ENCODE results near the gene NAP1L1. TPM values are rescaled to one million over a fixed set of nuclear protein-coding genes. Genes with fewer than 3 reads are reported as not detected.
"Not testable (repeated sequence)": the region's sequence is repeated elsewhere in the genome, so short reads cannot be mapped to it uniquely, and the experiment has no call there.

NAP1L1 gene
- total RNA-seq, 2 experiments from 2014 or later = 524 to 558 TPM

DNA sequence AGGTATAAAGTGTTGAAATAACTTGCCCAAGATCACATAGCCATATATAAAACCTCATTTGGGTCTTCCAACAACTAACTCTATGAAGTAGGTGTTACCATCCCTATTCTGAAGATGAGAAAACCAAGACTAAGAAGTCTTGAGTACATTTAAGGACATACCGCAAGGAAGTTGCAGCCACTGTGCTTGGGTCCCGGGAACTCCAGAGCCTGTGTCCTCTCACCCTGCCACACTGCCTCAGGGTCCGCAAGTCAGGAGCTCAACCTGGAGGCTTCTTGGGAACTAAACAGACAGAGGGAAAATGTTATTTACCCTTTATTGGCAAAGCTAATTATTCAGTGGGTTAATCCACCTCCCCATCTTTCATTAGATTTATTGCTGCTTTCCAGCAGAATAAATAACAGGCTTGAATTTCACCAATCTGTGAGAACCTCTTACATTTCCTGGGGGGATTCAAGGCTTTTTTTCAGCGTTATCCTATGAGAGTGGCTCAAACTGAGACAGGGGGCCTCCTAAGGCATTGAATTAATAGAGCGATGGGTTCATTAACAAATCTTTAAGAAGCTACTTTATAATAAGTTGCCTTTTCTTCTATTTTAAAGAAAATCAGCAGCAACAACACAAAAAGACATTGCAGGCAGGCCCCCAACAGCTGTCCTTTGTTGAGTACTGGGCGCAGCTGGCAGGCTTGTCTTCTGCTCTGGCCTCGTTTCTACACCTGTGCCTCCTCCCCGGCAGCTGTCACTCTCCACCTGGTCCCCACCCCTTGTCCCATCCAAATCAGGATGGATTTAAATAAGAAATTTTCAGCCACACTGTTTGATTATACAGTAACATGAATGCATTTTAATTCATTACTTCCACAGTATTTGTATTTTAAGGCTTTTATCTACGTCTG is 78.2 kb downstream of the NAP1L1 start:
- H3K27me3 Mint-ChIP-seq = peaks cover 4% of the 10 kb centered on the region
- H3K4me1 Mint-ChIP-seq = no peaks in the 10 kb centered on the region
- H3K4me3 Mint-ChIP-seq = no peak overlapping the region
- H3K27ac Mint-ChIP-seq = no peak overlapping the region
- H3K9me3 Mint-ChIP-seq = peaks cover 7% of the 10 kb centered on the region
- peaks cover 4% of the 10 kb centered on the region for H3K36me3 Mint-ChIP-seq (ENCODE audit: low read depth)
- POLR2A ChIA-PET = no interaction called here
- no peak for DNase-seq
- CTCF ChIA-PET = no interaction called here

GRCh38 chr12:76003355-76003638 is 81.2 kb downstream of the NAP1L1 start:
- H3K36me3 Mint-ChIP-seq (ENCODE audit: low read depth) = peaks cover 4% of the 10 kb centered on the region

DNA sequence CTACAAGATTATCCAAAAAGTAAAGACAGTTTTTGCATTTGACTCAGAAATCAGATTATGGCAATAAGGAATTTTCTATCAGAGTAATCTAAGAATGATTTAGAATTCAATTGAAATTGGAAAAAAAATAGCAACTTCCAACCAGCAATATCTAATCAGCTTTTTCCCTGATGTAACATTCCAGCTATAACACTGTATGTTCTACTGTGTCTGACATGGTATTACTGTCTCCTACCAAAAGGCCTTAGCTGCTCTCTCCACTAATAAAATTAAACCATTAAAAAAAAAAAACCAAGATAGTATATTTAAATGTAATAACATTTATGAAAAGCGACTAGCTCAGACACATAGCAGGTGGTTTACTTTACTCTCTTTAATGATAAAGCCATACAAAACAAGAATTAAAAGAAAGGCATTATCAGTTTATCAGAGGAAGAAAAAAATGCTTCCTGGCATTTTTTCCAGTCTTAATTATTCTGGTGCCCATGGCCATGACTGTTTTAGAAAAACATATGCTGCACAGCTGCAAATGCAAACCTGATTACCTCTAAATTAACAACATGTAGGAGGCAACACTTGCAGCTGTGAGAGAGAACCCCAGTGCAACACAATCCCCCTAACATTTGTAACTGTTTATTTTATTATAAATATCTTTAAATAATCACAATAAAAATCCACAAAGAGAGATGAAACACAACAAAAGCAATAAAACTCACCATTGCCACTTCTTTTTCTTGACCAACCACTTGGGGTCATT is 81.7 kb downstream of the NAP1L1 start:
- Mint-ChIP-seq H3K27ac (no peak overlapping the region), H3K4me3 (no peak overlapping the region), H3K9me3 (peaks cover 7% of the 10 kb centered on the region), H3K36me3 (ENCODE audit: low read depth) (peaks cover 4% of the 10 kb centered on the region), H3K4me1 (peaks cover 4% of the 10 kb centered on the region), H3K27me3 (peaks cover 4% of the 10 kb centered on the region)
- no peak for DNase-seq
- ChIA-PET CTCF (interaction anchor here (1.0 to 1.3 kb wide), 2 partner anchors 12 to 28 kb away, joined by 3 to 4 read pairs; no protein-coding TSS in a partner anchor), POLR2A (interaction anchor here (1.1 kb wide), 2 partner anchors 18 to 491 kb away, joined by 4 to 5 read pairs; partner anchors contain the start of gene KRR1)

More at GRCh38 chr12:76003355-76003638, 81.2 kb downstream of the NAP1L1 start:
- POLR2A ChIA-PET = interaction anchor here (1.1 kb wide), 1 partner anchor 492 kb away, joined by 4 read pairs; the partner anchor contains the start of gene KRR1
- DNase-seq = no peak
- H3K4me3 Mint-ChIP-seq = no peak overlapping the region
- H3K4me1 Mint-ChIP-seq = peaks cover 2% of the 10 kb centered on the region
- CTCF ChIA-PET = interaction anchor here (1.0 to 1.3 kb wide), 3 partner anchors 13 to 518 kb away, joined by 3 to 4 read pairs (median 3); no protein-coding TSS in a partner anchor
- H3K27ac Mint-ChIP-seq = no peak overlapping the region
- H3K27me3 Mint-ChIP-seq = peaks cover 4% of the 10 kb centered on the region
- peaks cover 7% of the 10 kb centered on the region for H3K9me3 Mint-ChIP-seq

GRCh38 chr12:75998292-75999063 is 86.0 kb downstream of the NAP1L1 start:
- Mint-ChIP-seq H3K9me3 (no peaks in the 10 kb centered on the region), H3K4me1 (peaks cover 28% of the 10 kb centered on the region), H3K4me3 (no peak overlapping the region), H3K27me3 (no peaks in the 10 kb centered on the region), H3K27ac (no peak overlapping the region), H3K36me3 (ENCODE audit: low read depth) (no peaks in the 10 kb centered on the region)
- no peak for DNase-seq
- ChIA-PET CTCF (no interaction called here), POLR2A (no interaction called here)

GRCh38 chr12:75997658-75998057 is 86.8 kb downstream of the NAP1L1 start:
- POLR2A ChIA-PET = no interaction called here
- CTCF ChIA-PET = no interaction called here
- H3K27ac Mint-ChIP-seq = no peak overlapping the region
- H3K4me1 Mint-ChIP-seq = peaks cover 31% of the 10 kb centered on the region
- no peaks in the 10 kb centered on the region for H3K27me3 Mint-ChIP-seq
- H3K4me3 Mint-ChIP-seq = no peak overlapping the region
- H3K36me3 Mint-ChIP-seq (ENCODE audit: low read depth) = no peaks in the 10 kb centered on the region
- DNase-seq = no peak
- no peaks in the 10 kb centered on the region for H3K9me3 Mint-ChIP-seq

DNA sequence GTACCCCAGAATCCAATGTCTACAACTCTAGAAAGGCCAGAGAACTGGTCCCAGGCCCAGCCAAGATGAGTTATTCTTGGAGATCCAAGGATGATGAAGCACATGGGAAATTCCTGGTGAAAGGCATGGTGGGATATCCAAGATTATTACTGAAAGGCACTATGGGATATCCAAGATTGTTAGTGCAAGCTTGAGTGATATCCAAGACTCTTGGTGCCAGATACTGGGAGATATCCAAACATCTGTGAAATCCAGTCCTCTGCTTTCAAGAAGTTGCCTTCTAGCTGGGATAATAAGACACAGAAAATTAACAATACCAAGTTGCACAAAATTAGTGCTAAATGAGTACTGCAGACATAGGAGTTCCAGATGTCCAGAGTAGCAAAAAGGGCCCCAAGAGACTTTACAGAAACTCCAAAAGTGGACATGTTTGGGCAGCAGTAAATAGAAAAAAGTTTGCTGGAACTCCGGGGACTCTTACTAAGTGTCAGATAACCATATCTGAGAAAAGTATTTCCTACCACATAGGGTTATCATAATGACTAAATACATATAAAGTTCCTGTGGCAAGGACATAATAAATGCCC is 87.5 kb downstream of the NAP1L1 start:
- ChIA-PET POLR2A (interaction anchor here (1.3 kb wide), 1 partner anchor 18 kb away, joined by 5 read pairs; no protein-coding TSS in a partner anchor), CTCF (interaction anchor here (1.1 kb wide), 1 partner anchor 23 kb away, joined by 6 read pairs; no protein-coding TSS in a partner anchor)
- Mint-ChIP-seq H3K4me3 (no peak overlapping the region), H3K36me3 (ENCODE audit: low read depth) (no peaks in the 10 kb centered on the region), H3K27ac (no peak overlapping the region), H3K4me1 (peaks cover 32% of the 10 kb centered on the region), H3K9me3 (no peaks in the 10 kb centered on the region), H3K27me3 (no peaks in the 10 kb centered on the region)
- DNase-seq = no peak

- no peaks in the 10 kb centered on the region for H3K27me3 Mint-ChIP-seq
- H3K9me3 Mint-ChIP-seq = no peaks in the 10 kb centered on the region
- no peak overlapping the region for H3K27ac Mint-ChIP-seq
- POLR2A ChIA-PET = interaction anchor here (1.3 to 1.7 kb wide), 2 partner anchors 16 to 20 kb away, joined by 4 to 5 read pairs; no protein-coding TSS in a partner anchor
- H3K36me3 Mint-ChIP-seq (ENCODE audit: low read depth) = no peaks in the 10 kb centered on the region
- peaks cover 39% of the 10 kb centered on the region for H3K4me1 Mint-ChIP-seq
- no peak for DNase-seq
- H3K4me3 Mint-ChIP-seq = no peak overlapping the region
- CTCF ChIA-PET = interaction anchor here (0.7 to 1.1 kb wide), 2 partner anchors 24 to 147 kb away, joined by 3 to 6 read pairs; no protein-coding TSS in a partner anchor
Measured at GRCh38 chr12:75995691-75996090, 88.8 kb downstream of the NAP1L1 start.

DNA sequence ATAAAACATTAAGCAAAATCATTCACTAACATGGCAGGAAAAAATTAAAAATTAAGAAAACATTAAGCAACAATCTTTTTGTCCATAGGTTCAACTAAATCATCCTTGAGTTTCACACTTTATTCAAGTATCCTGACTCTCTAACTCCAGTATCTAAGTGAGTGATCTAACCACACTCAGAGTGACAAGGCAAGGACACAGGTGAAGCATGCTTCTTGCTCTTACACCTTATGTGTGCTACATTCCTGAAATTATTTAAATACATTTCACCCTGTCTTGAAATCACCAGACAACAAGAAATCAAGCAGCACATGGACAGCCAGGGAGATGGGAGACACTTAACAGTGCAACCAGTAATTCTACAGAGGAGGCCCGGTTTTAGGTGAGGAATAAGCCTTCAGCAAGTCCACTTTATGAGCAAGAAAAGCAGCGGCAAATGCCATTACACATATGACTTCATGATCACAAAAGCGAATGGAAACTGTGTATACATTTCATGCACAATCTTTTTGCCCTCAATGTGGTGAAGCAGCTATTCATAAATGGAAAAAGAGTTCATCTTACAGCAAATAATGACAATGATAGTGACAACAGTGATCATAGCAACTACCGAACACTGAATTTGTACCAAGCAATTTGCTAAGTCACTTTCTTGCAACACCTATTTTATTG is 90.3 kb downstream of the NAP1L1 start:
- DNase-seq = no peak
- H3K4me1 Mint-ChIP-seq = peaks cover 42% of the 10 kb centered on the region
- H3K9me3 Mint-ChIP-seq = peaks cover under 1% of the 10 kb centered on the region
- no peaks in the 10 kb centered on the region for H3K27me3 Mint-ChIP-seq
- peaks cover 8% of the 10 kb centered on the region for H3K36me3 Mint-ChIP-seq (ENCODE audit: low read depth)
- ChIA-PET CTCF (no interaction called here), POLR2A (interaction anchor here (1.7 kb wide), 1 partner anchor 15 kb away, joined by 4 read pairs; no protein-coding TSS in a partner anchor)
- H3K27ac Mint-ChIP-seq = no peak overlapping the region
- H3K4me3 Mint-ChIP-seq = no peak overlapping the region

DNA sequence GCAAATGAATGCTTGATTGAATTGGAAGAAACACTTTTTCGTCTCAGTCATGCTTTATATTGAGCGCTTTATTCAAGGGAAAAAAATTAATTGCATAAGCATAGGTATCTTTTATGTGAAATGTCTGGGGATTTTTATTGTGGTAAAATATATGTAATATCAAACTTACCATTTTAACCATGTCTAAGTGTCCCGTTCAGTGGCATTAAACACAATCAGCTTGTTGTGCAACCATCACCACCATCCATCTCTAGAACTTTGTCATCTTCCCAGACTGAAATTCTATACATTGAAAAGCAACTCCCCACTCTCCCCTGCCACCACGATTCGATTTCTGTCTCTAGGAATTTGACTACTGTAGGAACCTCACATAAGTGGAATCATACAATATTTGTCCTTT is 92.7 kb downstream of the NAP1L1 start:
- no peak for DNase-seq
- H3K27me3 Mint-ChIP-seq = peaks cover 3% of the 10 kb centered on the region
- no peak overlapping the region for H3K27ac Mint-ChIP-seq
- H3K36me3 Mint-ChIP-seq (ENCODE audit: low read depth) = peaks cover 20% of the 10 kb centered on the region
- H3K9me3 Mint-ChIP-seq = peaks cover 13% of the 10 kb centered on the region
- H3K4me1 Mint-ChIP-seq = peaks cover 32% of the 10 kb centered on the region
- H3K4me3 Mint-ChIP-seq = no peak overlapping the region
- ChIA-PET POLR2A (interaction anchor here (0.9 to 2.3 kb wide), 2 partner anchors 13 to 55 kb away, joined by 3 to 8 read pairs; no protein-coding TSS in a partner anchor), CTCF (no interaction called here)

DNA sequence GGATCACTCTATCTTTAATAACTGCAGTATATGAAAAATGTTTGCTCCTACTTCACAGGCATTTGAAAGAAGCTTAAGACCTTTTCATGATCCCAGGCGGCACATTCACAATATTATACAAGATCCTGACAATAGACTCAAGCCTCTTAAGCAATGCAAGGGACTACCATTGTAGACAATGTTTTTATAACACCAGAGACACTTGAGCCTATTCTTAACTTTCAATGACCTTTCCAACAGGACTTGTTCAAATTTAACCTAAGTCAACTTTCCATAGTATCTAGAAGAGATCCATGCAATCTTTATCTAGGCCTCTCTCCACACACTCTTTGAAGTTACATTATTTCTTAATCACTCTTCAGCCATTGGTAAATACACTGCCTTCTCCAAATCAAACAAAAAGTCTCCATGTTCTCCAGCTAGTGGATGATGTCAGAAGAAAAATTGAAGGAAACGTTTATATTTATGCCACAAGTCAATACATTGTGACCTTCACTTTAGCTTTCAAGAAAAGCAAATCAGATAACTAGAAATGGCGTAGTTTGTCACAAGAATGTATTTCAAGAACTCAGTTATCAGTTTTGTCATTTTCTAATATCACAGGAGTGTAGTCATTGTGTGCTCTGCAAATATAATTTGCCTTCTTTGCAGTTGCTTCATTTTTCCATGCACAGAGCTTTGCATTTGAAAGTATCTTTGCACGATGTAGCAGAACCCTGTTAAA is 94.1 kb downstream of the NAP1L1 start:
- H3K27ac Mint-ChIP-seq = no peak overlapping the region
- peaks cover 20% of the 10 kb centered on the region for H3K36me3 Mint-ChIP-seq (ENCODE audit: low read depth)
- peaks cover 3% of the 10 kb centered on the region for H3K27me3 Mint-ChIP-seq
- POLR2A ChIA-PET = interaction anchor here (1.1 to 1.6 kb wide), 5 partner anchors 10 to 36 kb away, joined by 3 to 4 read pairs (median 3); no protein-coding TSS in a partner anchor
- H3K4me3 Mint-ChIP-seq = no peak overlapping the region
- CTCF ChIA-PET = interaction anchor here (0.6 kb wide), 1 partner anchor 13 kb away, joined by 4 read pairs; no protein-coding TSS in a partner anchor
- peaks cover 13% of the 10 kb centered on the region for H3K9me3 Mint-ChIP-seq
- no peak for DNase-seq
- peaks cover 34% of the 10 kb centered on the region for H3K4me1 Mint-ChIP-seq

DNA sequence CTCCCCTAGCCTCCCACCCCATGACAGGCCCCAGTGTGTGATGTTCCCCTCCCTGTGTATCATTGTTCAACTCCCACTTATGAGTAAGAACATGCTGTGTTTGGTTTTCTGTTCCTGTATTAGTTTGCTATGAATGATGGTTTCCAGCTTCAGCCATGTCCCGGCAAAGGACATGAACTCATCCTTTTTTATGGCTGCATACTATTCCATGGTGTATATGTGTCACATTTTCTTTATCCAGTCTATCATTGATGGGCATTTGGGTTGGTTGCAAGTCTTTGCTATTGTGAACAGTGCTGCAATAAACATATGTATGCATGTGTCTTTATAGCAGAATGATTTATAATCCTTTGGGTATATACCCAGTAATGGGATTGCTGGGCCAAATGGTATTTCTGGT is 96.8 kb downstream of the NAP1L1 start:
- H3K36me3 Mint-ChIP-seq (ENCODE audit: low read depth) = peaks cover 20% of the 10 kb centered on the region
- DNase-seq, H3K4me3 Mint-ChIP-seq, H3K27me3 Mint-ChIP-seq, CTCF ChIA-PET, H3K27ac Mint-ChIP-seq: not testable (repeated sequence)
- peaks cover 13% of the 10 kb centered on the region for H3K9me3 Mint-ChIP-seq
- H3K4me1 Mint-ChIP-seq = peaks cover 42% of the 10 kb centered on the region
- POLR2A ChIA-PET = interaction anchor here (1.0 to 2.3 kb wide), 3 partner anchors 9 to 53 kb away, joined by 3 to 4 read pairs (median 3); partner anchors contain the start of gene PHLDA1
